GM21423 (cell line): ENCODE measurements around the gene TARBP2.

Source experiments
- ATAC-seq: cut with Tn5 transposase; IDR thresholded peaks from one replicate; pipeline ENCODE4 v1.9.1; 2021; ENCODE audit warnings: mild to moderate bottlenecking, moderate library complexity; ENCODE audit not compliant: unreplicated experiment

Gene TARBP2

DNA sequence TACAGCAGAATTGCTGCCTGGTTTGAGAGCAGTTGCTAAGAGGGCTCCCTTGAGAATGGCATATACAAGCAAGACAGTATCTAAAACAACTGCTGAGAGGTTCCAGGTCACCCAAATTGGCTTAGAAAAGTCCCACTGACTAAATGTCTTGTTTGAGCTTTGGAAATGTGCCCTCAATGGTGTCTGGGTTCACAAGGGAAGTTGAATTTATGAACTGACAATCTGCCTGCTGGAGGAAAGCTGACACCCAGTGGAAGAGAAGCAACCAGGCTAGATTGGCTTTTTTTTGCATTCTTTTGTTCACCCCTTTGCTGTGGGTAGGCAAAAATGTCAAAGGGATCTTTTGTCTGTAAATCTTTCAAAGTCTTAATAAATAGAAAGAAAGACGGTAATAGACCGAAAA, 50.8 kb downstream of the TARBP2 start:
- no peak for ATAC-seq

DNA sequence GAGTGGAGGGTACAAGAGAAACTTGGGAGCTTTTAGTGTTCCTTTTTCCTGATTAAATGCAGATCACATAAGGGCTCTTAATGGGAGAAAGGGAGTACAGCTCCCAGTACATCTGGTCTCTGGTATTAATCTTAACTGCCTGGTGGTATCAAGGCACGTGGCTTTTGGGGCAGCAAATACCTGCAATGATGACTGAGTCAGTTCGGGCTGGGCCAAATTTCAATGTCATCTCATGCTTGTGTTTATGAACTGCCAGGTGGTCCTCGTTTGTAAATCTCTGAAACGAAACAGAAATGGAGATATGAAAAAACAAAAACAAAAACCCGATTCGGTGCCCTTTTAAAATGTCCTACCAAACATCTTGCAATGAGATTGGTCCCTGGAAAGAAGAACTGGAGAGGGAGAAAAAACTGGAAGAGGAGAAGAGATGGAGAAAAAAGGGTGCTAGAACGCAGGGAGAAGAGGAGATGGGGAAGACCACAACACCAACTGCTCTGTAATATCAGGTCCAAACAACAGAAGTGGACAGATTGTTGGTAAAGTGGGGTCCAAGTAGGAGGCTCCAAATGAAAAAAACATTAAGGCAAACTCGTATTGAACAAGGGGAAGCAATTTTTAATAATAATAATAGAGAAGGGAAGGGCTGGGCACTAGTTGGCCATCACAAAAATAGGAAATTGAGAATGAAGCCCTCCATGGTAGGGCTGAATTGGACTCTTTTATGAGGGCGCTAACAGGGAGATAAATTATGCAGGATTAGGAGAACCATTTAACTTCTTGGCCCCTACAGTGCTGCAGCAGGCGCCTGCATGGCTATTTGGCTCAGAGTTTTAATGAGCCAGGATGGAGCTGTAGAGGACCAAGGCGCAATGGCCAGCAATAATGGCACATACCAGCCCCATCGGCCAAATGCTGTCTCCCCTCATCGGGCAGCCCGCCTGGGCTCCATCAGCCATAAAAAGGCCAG, 51.6 kb downstream of the TARBP2 start:
- ATAC-seq = no peak
